HG03039 (cell line): Measurements from ENCODE around the gene CCDC175.
A peak's percentile ranks its signal among the peaks of the same experiment; 100 is the strongest.

Experiments
- ATAC-seq: cut with Tn5 transposase; IDR thresholded peaks from one replicate; pipeline ENCODE4 v1.9.1; 2021; ENCODE audit warnings: mild to moderate bottlenecking, moderate library complexity; ENCODE audit not compliant: unreplicated experiment

The CCDC175 gene

GRCh38 chr14:59541731-59542130, 34.9 kb downstream of the CCDC175 start:
- ATAC-seq = no peak

DNA sequence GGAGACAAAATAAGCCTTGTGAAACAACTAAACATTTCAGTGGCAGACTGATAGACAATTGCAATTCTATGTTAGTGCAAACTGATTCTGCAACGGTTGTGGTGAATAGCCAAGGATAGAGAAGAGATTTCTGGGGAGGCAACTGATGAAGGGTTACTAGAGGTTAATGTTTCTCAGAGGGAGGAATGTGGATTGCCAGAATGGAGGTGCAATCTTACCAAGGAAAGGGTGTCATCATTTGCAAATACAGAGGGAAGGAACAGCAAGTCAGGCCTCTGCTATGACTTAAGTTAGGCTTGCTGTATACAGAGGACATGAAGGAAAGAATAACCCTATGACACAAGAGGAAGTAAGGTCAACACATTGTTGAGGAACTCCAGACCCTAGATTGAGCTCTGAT, 35.8 kb downstream of the CCDC175 start:
- no peak for ATAC-seq

DNA sequence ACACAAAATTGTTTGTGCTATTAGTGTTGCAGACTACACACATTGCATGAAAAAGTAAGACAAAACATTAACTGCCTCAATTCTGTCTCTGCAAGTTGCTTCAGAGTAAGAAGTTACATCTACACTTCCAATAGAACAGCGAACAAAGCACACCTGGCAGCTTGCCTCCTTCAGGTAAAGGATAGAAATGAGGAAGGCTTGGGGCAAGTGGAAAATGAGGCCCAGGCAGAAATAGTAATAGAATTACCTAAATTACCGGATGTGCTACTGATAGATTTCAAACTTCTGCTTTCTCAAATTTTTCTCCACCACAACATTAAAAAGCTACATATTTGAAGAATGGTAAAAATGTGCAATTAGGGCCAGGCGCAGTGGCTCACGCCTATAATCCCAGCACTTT, 37.7 kb downstream of the CCDC175 start:
- ATAC-seq = no peak

- ATAC-seq = no peak
These were observed 39.1 kb downstream of the CCDC175 start for GRCh38 chr14:59537476-59537875.

- no peak for ATAC-seq
These were observed 42.1 kb downstream of the CCDC175 start for GRCh38 chr14:59534361-59534987.

DNA sequence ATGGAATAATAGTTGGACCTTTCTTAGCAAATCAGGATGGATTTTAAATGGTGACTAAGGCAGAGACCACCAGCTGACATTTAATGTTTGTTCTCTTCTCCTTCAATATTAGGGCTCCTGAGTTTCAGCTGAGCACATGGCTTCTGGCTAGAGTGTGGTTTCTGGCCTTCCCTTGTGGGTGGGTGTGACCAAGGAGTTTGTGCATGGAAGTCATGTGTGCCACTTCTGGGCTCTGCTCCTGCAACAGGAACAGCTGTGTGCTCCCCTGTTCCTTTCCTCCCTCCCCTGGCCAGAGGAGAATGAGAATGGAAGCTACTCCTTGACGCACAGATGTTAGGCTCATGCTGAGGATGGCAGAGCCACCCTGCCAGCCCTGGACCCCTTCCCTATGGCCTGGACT, 44.2 kb downstream of the CCDC175 start:
- ATAC-seq = no peak

DNA sequence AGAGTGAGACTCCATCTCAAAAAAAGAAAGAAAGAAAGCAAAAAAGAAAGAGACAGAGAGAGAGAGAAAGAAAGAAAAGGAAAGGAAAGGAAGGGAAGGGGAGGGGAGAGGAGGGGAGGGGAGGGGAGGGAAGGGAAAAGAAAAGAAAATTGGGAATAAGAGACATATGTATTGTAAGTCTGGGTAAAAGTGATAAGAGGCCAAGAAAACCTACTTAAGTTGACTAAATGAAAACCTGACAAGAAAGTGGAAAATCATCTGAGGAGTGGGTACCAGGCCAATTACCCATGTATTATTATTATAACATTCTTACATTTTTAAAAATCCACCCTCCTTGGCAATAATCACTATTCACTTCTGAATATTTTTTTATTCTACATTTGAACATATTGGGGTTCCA, 46.3 kb downstream of the CCDC175 start:
- ATAC-seq = no peak

GRCh38 chr14:59529189-59529588, 47.4 kb downstream of the CCDC175 start:
- no peak for ATAC-seq

DNA sequence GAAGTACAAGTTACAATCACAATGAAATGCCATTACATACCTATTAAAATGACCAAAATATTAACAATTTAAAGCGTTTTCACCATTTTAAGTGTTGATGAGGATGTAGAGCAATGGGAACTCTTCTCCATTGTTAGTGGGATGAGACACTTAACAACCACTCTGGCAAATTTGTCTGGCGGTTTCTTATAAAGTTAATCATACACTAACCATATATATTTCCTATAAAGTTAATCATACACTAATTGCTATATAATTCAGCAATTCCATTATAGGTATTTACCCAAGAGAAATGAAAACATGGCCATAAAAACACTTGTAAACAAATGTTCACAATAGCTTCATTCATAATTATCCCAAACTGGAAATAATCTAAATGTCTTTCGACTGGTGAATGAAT, 56.4 kb downstream of the CCDC175 start:
- no peak for ATAC-seq

- ATAC-seq = no peak
These were observed 64.6 kb downstream of the CCDC175 start for GRCh38 chr14:59511916-59512575.

DNA sequence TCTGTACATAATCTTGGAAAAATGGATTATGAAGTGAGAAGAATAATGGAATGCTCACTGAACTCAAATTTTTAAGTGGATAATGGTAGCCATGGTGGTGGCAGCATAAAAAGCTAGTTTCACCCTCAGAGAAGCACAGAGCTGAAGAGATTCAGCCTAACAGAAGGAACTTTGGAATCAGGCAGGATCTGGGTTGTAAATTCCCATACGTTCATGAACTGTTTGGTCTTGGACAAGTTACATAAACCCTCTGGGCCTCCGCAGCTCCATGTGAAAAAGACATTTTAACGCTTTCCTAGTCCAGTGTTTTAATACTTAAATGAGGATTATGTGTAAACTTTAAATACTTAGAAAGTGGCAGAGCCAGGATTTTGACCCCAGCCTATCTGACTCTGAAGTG, 65.6 kb downstream of the CCDC175 start:
- ATAC-seq = no peak

GRCh38 chr14:59510001-59510400, 66.6 kb downstream of the CCDC175 start:
- ATAC-seq = no peak

- no peak for ATAC-seq
These were observed 67.5 kb downstream of the CCDC175 start for GRCh38 chr14:59509101-59509500.

GRCh38 chr14:59507752-59508103, 68.9 kb downstream of the CCDC175 start:
- ATAC-seq = no peak

DNA sequence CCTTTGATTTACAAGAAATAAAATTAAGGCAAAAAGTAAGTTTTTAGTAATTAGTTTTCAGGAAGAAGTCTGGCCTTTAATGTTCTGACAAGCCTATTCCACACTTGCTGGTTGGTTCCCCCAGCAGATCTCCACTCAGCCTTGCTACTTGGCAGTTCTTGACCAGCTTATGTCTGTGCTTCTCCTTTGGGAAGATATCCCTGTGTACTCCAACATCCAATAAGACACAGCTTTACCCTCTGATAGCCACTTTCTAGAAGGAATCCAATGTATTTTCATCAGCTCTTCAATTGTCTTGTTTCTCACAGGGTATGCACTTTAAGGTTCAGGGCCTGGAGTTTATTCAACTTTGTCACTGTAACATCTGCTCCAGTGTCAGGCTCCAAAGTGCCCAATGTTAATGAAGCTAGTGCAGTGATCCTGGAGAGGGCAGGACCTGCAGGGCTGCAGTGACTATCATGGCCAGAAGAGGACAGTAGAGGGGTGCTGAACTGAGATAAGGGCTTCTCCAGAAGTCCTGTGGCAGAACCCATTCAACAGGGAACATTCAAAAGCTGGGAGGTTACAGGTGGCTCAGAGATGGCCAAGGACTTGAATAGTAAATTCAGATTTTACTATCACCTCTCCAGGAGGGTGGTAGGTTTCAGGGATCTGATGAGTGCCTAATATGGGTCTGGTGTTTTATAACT, 69.4 kb downstream of the CCDC175 start:
- ATAC-seq = peak; percentile 85

GRCh38 chr14:59503256-59503655, 73.4 kb downstream of the CCDC175 start:
- no peak for ATAC-seq

DNA sequence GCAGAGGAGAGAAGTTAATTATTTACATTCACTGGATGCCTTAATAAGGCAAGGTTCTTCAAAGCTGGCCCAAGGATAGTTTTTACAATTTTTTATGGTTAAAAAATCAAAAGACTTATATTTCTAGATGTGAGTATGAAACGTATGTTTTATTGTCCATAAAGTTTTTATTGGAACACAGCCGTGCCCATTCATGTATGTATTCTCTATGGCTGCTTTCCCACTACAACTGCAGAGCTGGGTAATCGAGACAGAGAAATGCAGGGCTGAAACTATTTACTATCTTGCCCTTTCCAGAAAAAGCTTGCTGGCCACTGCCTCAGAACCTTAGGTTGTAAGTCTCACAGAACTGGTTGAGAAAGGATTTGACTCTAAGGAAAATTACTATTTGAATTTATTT, 75.9 kb downstream of the CCDC175 start:
- ATAC-seq = no peak

DNA sequence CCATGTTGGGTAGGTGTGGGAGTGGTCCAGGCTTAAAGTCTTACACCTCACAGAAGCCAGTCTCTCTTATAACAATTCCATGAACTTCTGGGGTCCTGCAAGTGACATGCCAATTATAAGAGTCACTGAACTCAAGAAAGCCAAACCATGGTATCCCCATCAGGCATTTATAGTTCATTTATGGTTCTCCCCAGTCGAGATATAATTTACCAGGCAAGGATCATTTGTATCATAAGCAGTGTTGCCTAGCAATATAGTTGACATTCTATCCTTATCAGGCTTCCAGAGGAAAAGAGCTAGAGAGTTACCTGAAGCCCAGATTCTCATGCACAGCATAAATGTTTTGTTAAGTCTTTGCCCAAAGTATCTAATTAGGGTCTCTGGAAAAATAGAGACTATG, 84.2 kb downstream of the CCDC175 start:
- no peak for ATAC-seq

DNA sequence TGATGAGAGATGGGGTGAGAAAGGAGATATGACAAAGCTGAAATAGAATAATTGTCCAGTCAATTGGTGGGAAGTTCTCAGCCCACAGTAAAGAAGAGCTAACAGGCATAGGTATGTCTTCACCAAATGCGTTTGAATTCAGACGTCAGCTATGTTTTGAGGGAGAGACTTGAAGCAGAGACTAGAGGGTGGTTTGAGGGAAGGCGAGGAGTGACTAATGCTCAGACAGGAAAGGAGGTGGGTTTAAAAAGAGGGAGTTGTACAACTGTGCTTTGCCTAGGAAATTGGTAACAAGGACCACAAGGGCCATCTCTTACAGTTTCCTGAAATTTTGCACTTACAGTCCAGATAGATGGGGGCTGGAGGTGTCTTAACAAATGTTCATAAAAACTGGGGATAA, 85.9 kb downstream of the CCDC175 start:
- no peak for ATAC-seq

DNA sequence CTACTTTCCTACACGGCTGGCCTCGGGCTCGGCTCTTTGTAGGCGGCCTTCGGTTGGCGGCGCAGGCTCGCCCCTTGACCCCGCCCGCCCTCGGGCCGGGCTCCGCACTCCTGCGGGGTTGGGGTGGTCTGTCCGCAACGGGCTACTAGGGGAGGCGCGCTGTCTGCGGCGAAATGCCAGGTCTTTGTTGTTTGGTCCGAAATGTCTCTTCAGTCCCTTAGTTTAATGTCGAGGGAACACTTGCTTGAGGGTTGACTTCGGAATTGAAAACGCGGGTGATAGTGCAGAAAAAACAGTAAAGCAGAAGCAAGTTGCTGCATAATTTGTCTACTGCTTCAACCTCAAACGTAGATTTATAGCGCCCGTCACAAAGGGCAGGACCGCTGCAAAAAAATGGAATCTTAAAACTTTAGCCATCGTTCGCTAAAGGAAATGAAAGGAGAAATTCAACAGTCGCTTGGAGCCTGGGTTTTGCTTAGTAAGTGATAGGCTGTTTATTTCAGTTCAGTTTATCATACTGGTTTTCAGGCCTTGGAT, 91.9 kb downstream of the CCDC175 start:
- ATAC-seq = peak; percentile 40

DNA sequence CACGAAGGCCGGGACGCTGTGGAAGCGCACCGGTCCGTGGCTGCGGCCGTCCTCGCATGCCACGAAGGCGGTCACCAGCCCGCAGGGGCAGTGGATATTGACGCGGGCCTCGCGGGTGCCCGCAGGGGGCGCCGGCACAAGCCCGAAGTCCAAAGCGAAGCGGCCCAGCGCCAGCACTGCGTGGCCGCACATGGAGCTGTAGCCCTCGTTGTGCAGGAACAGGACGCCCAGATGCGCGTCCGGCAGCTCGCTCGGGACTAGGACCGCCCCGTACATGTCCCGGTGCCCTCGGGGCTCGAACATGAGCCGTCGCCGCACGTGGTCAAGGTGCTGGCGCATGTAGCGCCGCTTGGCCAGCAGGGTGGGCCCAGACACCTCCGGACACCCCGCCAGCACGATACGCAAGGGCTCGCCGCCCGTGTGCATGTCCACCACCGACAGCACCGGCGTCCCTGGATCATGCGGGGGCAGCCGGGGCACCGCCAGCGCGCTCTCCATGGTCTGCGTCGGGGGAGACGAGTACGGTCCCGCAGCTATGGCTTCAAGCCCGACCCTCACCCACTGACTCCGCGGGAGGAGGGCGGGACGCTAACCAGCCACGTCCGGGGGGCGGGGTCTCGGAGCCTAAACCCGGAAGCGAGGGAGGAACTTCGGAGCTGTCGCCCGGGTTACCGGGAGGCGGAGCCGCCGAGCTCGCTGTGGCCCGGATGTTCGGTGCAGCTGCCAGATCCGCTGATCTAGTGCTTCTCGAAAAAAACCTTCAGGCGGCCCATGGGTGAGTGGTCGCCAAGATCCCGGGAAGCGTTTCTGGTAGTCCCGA, 92.6 kb downstream of the CCDC175 start, which contains the start of the genes JKAMP and L3HYPDH:
Gene JKAMP, plus strand, starts transcription at position 699 of the 820 bp plus-strand sequence. Its CDS starts 73 bp downstream, at position 772.
Gene L3HYPDH, minus strand, starts transcription at position 590 of the 820 bp plus-strand sequence. Its CDS starts 92 bp downstream, at position 498.
- ATAC-seq = peak; percentile 93
